ENCODE measurements around the gene BCL2L14. TPM values are rescaled to one million over a fixed set of nuclear protein-coding genes. Genes with fewer than 3 reads are reported as not detected.

BCL2L14 gene, protein sequence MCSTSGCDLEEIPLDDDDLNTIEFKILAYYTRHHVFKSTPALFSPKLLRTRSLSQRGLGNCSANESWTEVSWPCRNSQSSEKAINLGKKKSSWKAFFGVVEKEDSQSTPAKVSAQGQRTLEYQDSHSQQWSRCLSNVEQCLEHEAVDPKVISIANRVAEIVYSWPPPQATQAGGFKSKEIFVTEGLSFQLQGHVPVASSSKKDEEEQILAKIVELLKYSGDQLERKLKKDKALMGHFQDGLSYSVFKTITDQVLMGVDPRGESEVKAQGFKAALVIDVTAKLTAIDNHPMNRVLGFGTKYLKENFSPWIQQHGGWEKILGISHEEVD
- not detected for total RNA-seq
- not detected for polyA plus RNA-seq
- long read RNA-seq, donor 1, result 0 reads
- long read RNA-seq, donor 2, result 0 reads
- long read RNA-seq, donor 3, partial matches to known transcripts, result 0 of 3 reads
- long read RNA-seq, donor 3, other reads (novel, unspliced or antisense), result 3 of 3 reads
- long read RNA-seq, donor 4, result 0 reads

DNA sequence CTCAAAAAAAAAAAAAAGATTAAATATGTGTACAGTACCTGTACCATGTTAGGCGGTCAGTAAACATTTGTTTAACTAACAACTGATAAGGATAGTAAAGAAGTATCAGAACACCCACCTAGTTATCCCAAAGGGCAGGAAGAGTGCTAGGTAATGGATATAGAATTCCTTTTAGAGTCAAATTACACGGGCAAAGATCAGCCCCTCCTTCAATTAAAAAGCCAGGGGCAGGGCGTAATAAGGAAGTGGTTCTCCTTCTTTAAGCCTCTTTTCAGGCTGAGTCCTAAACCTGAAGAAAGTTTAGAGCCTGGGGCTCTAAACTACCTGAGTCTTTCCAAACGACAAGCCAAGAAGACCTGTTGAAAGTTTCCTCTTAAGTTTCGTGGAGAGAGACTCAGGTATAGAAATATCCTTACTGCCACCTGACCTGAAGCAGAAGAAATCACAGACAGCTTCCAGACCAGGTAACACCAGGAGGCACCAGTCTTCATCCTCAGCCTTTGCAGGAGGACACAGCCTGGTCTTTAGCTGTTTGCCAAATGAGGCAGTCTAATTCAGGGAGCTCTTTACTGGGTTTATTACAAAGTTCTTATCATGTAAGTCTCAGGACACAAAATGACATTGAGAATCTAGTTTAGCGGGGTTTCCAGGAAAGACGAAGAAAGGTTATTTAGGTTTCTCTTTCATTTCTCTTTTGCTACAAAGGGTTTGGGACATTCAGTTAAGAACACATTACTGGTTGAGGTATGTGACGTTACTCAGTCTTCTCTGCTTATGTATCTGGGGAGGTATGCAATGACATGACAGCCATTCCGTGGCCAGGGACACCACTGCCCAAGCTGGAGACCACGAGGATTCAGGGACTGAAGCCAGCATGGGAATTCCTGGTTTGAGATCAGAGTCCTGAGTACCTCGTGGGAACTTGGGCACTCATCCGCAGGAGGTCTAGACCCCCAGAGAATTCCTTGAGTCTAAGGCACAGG is at the start of gene BCL2L14:
Gene BCL2L14, plus strand, starts transcription at position 266 of the 983 bp plus-strand sequence. CDS start 8,367 bp downstream, outside the sequence.
- Histone ChIP-seq H3K4me3 (ENCODE audit: low read length) (no peak within 1 kb of the TSS), H3K9me3 (ENCODE audit: control insufficient read depth, low read length) (no peaks in the 10 kb centered on the region), H3K27me3 (ENCODE audit: control insufficient read depth, insufficient read depth) (no peaks in the 10 kb centered on the region), H3K4me1 (ENCODE audit: control insufficient read depth, insufficient read depth, low read length) (no peaks in the 10 kb centered on the region), H3K27ac (ENCODE audit: low read length) (no peak within 1 kb of the TSS)
- intact Hi-C loops (cut with DNase I), result no loop called here
- DNase-seq, result no peak
- 59% methylated on average over 12 of the region's 12 CpGs for WGBS
- ATAC-seq, result no peak

DNA sequence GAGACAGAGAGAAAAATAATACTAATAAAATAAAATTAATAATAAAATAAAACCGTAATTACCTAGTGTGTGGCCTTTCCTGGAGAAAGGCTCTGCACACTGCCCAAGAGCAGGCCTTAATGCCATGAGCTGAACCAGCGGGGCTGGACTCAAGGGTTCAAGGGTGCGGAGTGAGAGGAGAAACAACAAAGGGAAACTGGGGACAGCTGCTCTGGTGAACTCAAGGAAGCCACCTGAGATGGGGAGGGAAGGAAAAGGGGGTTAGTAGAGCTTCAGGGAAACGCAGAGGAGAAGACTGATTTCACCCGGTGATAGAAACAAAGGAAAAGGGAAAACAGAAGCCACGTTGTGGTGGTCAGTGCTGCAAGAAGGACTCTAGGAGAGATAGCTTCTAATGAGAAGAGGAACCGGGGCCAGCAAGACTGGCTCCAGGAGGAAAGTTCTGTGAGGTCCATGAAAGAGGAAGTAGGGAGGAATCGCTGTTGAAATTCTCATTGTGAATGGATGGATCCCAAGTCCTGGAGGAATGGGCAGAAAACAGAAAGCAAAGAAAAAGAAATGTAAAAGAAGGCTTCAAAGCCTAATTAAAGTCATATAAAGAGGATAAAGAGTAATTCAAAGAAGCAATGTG is 48.3 kb upstream of the BCL2L14 start:
- WGBS, result 79% methylated on average over 8 of the region's 8 CpGs
- no peaks in the 10 kb centered on the region for H3K27me3 ChIP-seq (ENCODE audit: control insufficient read depth, insufficient read depth)
- intact Hi-C loops (cut with DNase I), result no loop called here

DNA sequence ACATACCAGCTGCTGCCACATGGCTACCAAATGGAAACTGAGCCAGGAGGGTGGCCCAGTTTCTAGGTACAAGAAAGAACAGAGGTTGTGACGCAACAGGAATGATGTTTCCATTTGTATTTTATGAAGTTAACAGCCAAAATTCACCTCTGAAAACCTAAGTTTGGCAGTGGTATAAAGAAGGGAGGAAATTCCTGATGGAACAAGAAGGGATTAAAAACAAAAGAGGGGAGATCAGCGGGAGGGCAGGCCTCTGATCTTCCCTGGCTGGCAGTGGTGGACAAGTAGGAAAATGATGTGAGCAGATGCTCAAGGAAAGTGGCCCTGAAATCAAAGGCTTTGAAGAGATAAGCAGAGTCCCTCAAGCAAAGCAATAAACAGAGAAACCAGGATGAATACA is 47.3 kb upstream of the BCL2L14 start:
- intact Hi-C loops (cut with DNase I), result no loop called here
- ATAC-seq (no peak), DNase-seq (no peak)
- 47% methylated on average over 2 of the region's 2 CpGs for WGBS
- Histone ChIP-seq H3K9me3 (ENCODE audit: control insufficient read depth, low read length) (no peaks in the 10 kb centered on the region), H3K4me1 (ENCODE audit: control insufficient read depth, insufficient read depth, low read length) (peaks cover 2% of the 10 kb centered on the region), H3K4me3 (ENCODE audit: low read length) (no peak overlapping the region), H3K27me3 (ENCODE audit: control insufficient read depth, insufficient read depth) (no peaks in the 10 kb centered on the region), H3K27ac (ENCODE audit: low read length) (no peak overlapping the region)

More for the DNA sequence above, 48.3 kb upstream of the BCL2L14 start:
- Histone ChIP-seq H3K4me3 (ENCODE audit: low read length) (no peak overlapping the region), H3K9me3 (ENCODE audit: control insufficient read depth, low read length) (no peaks in the 10 kb centered on the region), H3K4me1 (ENCODE audit: control insufficient read depth, insufficient read depth, low read length) (peaks cover 6% of the 10 kb centered on the region), H3K27ac (ENCODE audit: low read length) (no peak overlapping the region)
- DNase-seq (no peak), ATAC-seq (no peak)

DNA sequence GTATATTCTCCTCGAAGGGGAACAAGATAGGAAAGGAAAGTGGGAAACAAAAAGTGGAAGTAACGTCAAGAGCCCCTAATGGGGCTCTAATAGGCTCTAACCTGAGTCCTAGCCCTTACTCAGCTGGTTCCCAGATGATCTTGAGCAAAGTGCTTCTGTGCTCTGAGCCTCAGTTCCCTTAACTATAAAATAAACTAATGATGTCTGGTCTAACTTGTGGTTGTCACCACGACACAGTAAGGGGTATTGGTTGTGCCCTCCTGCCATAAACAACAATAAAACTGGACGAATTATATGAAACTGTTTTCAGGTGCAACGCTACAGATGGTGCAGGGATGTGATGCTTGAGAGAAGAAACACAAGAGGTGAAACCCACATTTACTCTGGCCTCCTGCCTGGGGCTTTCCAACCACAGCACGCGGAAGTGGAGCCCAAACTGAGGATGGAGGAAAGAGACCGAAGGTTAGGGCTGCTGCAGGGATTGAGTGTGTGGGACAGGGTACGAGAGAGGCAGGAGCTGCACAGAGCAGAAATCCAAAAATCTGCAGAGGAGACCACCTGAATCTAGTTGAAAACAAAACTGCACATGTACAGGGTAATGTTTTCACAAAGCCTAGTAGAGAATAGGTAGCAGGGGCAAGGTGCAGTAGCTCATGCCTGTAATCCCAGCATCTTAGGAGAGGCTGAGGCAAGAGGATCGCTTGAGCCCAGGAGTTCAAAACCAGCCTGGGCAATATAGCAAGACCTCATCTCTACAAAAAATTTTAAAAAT is 45.6 kb upstream of the BCL2L14 start:
- no peak for DNase-seq
- intact Hi-C loops (cut with DNase I), result no loop called here
- Histone ChIP-seq H3K4me1 (ENCODE audit: control insufficient read depth, insufficient read depth, low read length) (no peaks in the 10 kb centered on the region), H3K27ac (ENCODE audit: low read length) (no peak overlapping the region), H3K9me3 (ENCODE audit: control insufficient read depth, low read length) (no peaks in the 10 kb centered on the region), H3K27me3 (ENCODE audit: control insufficient read depth, insufficient read depth) (no peaks in the 10 kb centered on the region), H3K4me3 (ENCODE audit: low read length) (no peak overlapping the region)
- ATAC-seq, result no peak
- 83% methylated on average over 10 of the region's 10 CpGs for WGBS

DNA sequence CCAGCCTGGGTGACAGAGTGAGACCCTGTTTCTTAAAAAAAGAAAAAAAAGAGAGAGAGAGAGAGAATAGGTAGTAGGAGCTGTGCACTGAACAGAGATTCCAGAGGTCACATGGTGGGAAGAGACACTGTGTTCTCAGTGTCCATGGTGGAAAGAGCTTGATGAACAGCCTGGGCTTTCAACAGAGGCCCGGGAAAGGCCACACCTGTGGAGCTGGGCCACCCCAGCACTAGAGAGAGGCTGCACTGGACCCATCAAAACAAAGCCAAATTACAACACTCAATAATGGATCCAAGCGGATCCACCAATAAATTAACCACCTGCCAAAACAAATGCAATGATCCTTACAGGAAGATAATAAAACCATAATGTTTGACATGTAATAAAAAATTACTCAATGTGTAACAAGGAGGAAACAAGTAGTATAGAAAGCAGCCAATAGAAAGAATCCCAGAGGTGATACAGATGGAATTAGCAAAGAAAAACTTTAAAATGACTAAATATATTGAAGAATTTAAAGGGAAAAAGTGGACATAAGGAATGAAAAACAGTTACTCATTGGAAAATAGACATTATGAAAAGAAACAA is 44.8 kb upstream of the BCL2L14 start:
- WGBS, result 89% methylated on average over 2 of the region's 2 CpGs
- DNase-seq, result no peak
- Histone ChIP-seq H3K27me3 (ENCODE audit: control insufficient read depth, insufficient read depth) (no peaks in the 10 kb centered on the region), H3K4me3 (ENCODE audit: low read length) (no peak overlapping the region), H3K4me1 (ENCODE audit: control insufficient read depth, insufficient read depth, low read length) (no peaks in the 10 kb centered on the region), H3K27ac (ENCODE audit: low read length) (no peak overlapping the region), H3K9me3 (ENCODE audit: control insufficient read depth, low read length) (no peaks in the 10 kb centered on the region)
- no peak for ATAC-seq
- intact Hi-C loops (cut with DNase I), result no loop called here

DNA sequence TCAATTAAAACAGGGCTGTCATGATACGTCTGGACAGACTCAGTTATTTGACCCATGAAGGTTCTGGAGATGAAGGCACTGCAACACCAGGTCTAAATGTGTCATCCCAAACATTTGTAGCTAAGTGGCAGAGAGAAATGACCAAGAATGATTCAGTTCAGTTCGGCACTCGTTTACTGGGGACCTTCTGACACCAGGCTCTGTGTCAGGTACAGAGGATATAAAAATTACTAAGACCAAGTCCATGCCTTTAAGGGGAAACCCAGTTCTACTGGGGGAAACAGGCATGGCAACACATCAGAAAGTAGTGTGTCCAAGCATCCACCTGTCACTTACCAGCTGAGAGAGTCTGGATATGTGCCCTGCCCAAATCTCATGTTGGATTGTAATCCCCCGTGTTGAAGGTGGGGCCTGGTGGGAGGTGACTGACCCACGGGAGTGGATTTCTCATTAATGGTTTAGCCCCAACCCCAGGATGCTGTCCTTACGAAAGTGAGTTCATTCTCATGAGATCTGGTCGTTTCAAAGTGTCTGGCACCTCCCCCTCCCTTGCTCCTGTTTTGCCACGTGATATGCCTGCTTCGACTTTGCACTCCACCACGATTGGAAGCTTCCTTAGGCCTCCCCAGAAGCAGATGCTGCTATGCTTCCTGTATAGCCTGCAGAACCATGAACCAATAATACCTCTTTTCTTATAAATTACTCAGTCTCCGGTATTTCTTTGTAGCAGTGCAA is 41.9 kb upstream of the BCL2L14 start:
- H3K27ac ChIP-seq (ENCODE audit: low read length), result no peak overlapping the region
- H3K9me3 ChIP-seq (ENCODE audit: control insufficient read depth, low read length), result no peaks in the 10 kb centered on the region
- 77% methylated on average over 11 of the region's 11 CpGs for WGBS
- no peaks in the 10 kb centered on the region for H3K4me1 ChIP-seq (ENCODE audit: control insufficient read depth, insufficient read depth, low read length)
- no peak for DNase-seq
- H3K4me3 ChIP-seq (ENCODE audit: low read length), result no peak overlapping the region
- ATAC-seq, result no peak
- intact Hi-C loops (cut with DNase I), result no loop called here
- no peaks in the 10 kb centered on the region for H3K27me3 ChIP-seq (ENCODE audit: control insufficient read depth, insufficient read depth)

DNA sequence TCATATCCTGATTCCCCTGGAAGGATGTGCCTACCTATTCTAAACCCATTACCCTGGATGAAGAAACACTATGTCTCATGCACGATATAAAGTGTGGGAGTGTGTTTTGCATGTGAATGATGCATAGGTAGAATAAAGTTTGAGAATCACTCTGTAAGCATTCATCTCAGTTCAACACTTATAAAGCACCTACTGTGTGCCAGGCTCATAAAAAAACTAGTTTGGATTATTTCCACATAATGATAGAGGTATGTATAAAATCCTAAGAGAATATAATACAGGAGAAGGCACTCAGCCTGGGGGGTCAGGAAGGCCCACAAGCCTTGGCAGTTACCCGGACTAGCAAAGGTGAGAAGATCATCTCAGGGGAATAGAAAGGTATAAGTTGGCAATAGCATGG is 41.1 kb upstream of the BCL2L14 start:
- Histone ChIP-seq H3K27ac (ENCODE audit: low read length) (no peak overlapping the region), H3K4me3 (ENCODE audit: low read length) (no peak overlapping the region), H3K27me3 (ENCODE audit: control insufficient read depth, insufficient read depth) (no peaks in the 10 kb centered on the region), H3K4me1 (ENCODE audit: control insufficient read depth, insufficient read depth, low read length) (no peaks in the 10 kb centered on the region), H3K9me3 (ENCODE audit: control insufficient read depth, low read length) (no peaks in the 10 kb centered on the region)
- WGBS, result 91% methylated on average over 2 of the region's 2 CpGs
- DNase-seq, result no peak
- intact Hi-C loops (cut with DNase I), result loop anchor here in 1 of 4 donors (5.0 kb wide), 1 partner anchor 447 kb away; no protein-coding TSS in a partner anchor
- ATAC-seq, result no peak

DNA sequence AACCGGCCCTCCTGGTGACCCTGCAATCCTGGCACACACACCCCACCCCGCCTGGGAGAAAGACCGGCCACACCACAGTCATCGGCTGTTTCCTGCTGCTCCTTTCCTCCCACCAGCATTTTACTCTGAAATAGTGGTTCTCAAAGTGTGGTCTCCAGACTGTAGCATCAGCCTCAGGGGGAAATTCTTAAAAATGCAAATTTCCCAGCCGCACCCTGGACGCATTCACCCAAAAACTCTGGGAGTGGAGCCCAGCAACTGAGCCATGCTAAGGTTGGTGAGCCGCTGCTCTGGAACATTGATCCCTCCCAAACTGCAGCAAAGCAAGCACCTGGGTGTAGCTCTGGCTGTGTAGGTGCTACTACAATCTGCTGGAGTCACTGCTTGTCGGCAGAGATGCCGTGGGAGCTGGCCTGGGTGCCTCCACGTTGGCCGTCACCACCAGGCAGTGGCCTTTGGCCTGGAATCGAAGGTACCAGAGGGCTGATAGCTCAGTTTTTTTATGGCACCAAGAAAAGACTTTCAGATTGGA is 38.4 kb upstream of the BCL2L14 start:
- DNase-seq (peak in 1 of 3 donors; percentile 42), ATAC-seq (peak in 1 of 2 donors; percentile 16)
- H3K27ac ChIP-seq (ENCODE audit: low read length), result no peak overlapping the region
- intact Hi-C loops (cut with DNase I), result loop anchor here in 3 of 4 donors (2.0 to 5.0 kb wide), 2 partner anchors 450 to 452 kb away; no protein-coding TSS in a partner anchor
- no peaks in the 10 kb centered on the region for H3K4me1 ChIP-seq (ENCODE audit: control insufficient read depth, insufficient read depth, low read length)
- 61% methylated on average over 12 of the region's 12 CpGs for WGBS
- H3K27me3 ChIP-seq (ENCODE audit: control insufficient read depth, insufficient read depth), result no peaks in the 10 kb centered on the region
- H3K9me3 ChIP-seq (ENCODE audit: control insufficient read depth, low read length), result no peaks in the 10 kb centered on the region
- H3K4me3 ChIP-seq (ENCODE audit: low read length), result no peak overlapping the region

Measured in right cardiac atrium (tissue), 5 donors.